Fibroblast of lung (primary cell): ENCODE data around the gene RFNG.

ENCODE experiments used
- CTCF ChIP-seq, 2 donors: IDR thresholded peaks in 1 of 2; conservative IDR thresholded peaks in 1 of 2; 1 replicate in 1 of 2; 2 replicates in 1 of 2; pipeline ENCODE4 v1.5.1; 2011 to 2012; ENCODE audit warnings: low read length in 2 of 2, control low read depth in 1 of 2, inconsistent platforms in 1 of 2, low read depth in 1 of 2, mild to moderate bottlenecking in 1 of 2
- EZH2 ChIP-seq: IDR thresholded peaks from 2 replicates; pipeline ENCODE4 v1.5.1; 2012; ENCODE audit warnings: low read length, control low read depth, mild to moderate bottlenecking; ENCODE audit errors: missing control alignments

GRCh38 chr17:82016875-82017459, 34.6 kb downstream of the RFNG start:
- TF ChIP-seq CTCF (conservative IDR thresholded peaks at IDR 0.05 in 1 of 2, IDR thresholded peaks at IDR 0.05 in 1 of 2; ENCODE audit: low read depth in 1 of 2, low read length in 2 of 2): no peak
- no peak for TF ChIP-seq EZH2
